ENCODE measurements around the gene NT5M.

The NT5M gene

GRCh38 chr17:17388657-17389496, 85.7 kb downstream of the NT5M start:
- in situ Hi-C loops (cut with MboI; ENCODE audit: low pct_unique_long_range_greater_than_20kb, low sequenced_read_pairs, unreplicated experiment), result no loop called here
- no peak for TF ChIP-seq CTCF (IDR thresholded peaks at IDR 0.05; ENCODE audit: extremely low read depth, insufficient read depth, missing control alignments)
- DNase-seq (ENCODE audit: low spot score), result no peak

GRCh38 chr17:17391668-17392370, 88.6 kb downstream of the NT5M start:
- in situ Hi-C loops (cut with MboI; ENCODE audit: low pct_unique_long_range_greater_than_20kb, low sequenced_read_pairs, unreplicated experiment), result no loop called here
- DNase-seq (ENCODE audit: low spot score), result no peak
- no peak for TF ChIP-seq CTCF (IDR thresholded peaks at IDR 0.05; ENCODE audit: extremely low read depth, insufficient read depth, missing control alignments)

DNA sequence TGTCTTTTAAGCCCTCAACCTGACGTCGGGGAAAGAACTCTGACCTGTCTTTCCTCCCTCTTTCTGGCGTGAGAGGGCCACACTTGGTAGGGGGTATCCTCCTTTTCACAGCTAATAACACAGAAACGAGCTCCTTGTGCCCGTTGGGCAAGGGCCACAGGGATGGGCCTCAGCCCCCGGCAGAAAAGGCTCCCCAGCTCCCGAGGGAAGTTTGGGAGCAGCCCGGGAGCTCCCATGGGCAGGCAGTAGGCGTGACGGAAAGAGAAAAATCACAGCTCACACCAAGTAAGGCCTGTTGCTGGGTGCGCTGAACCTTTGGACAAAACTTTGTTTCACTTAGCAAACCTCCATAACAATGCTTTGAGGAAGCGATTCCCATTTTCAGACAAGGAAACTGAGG, 90.8 kb downstream of the NT5M start:
- in situ Hi-C loops (cut with MboI; ENCODE audit: low pct_unique_long_range_greater_than_20kb, low sequenced_read_pairs, unreplicated experiment), result no loop called here
- no peak for TF ChIP-seq CTCF (IDR thresholded peaks at IDR 0.05; ENCODE audit: extremely low read depth, insufficient read depth, missing control alignments)
- DNase-seq (ENCODE audit: low spot score), result no peak

DNA sequence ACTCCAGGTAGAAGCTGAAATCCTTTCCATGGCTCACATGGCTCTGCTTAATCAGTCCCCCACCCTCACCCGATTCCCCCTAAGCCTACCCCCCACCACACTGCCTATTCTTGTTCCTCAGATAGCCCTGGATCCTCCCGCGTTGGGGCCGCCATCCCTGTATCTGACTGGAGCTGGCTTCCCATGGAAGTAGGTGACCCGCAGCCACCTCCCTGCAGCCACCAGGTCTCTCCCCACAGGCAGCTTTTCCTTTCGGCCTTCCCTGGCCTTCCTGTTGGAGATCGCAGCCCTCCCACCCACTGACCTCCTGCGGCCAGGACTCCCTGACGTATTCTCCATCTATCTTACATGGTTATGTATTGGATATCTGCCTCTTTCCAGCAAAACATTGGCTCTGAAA, 91.3 kb downstream of the NT5M start:
- in situ Hi-C loops (cut with MboI; ENCODE audit: low pct_unique_long_range_greater_than_20kb, low sequenced_read_pairs, unreplicated experiment), result no loop called here
- no peak for TF ChIP-seq CTCF (IDR thresholded peaks at IDR 0.05; ENCODE audit: extremely low read depth, insufficient read depth, missing control alignments)
- DNase-seq (ENCODE audit: low spot score), result no peak

DNA sequence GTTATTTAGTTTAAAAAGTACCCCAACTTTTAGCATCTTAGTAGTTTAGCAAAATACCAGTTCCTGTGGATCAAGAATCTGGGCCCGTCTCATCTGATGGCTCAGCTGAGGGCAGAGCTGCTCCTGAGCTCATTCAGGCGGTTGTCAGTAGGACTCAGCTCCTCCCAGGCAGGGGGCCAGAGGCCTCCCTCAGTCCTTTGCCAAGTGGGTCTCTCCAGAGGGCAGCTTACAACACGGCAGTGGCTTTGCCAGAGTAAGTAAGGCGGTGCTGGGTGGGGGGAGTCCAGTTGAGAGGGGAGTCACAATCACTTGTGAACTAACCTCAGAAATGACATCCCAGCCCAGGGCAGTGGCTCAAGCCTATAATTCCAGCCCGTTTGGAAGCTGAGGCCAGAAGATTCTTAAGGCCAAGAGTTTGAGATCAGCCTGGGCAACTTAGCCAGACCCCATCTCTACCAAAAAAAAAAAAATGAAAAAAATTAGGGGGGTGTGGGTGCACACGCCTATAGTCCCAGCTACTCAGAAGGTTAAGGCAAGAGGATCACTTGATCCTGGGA, 92.2 kb downstream of the NT5M start:
- in situ Hi-C loops (cut with MboI; ENCODE audit: low pct_unique_long_range_greater_than_20kb, low sequenced_read_pairs, unreplicated experiment), result no loop called here
- no peak for DNase-seq (ENCODE audit: low spot score)
- TF ChIP-seq CTCF (IDR thresholded peaks at IDR 0.05; ENCODE audit: extremely low read depth, insufficient read depth, missing control alignments), result no peak

DNA sequence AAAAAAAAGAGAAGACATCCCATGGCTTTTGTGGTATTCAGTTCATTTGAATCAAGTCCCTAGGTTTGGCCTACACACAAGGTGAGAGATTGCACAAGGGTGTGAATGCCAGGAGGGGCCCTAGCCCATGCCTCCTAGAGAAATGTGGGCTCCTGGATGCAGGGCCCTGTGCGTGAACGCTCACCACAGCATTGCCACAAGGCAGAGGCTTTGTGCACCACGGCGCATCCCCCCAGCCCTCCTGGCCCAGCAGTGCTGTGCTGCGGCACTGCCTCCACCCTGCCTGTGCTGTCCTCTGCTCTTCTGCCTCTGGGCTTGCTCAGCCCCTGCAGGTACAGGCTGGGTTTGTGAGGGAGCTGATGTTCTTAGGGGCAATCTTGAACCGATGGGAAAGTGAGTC, 92.7 kb downstream of the NT5M start:
- DNase-seq (ENCODE audit: low spot score), result no peak
- TF ChIP-seq CTCF (IDR thresholded peaks at IDR 0.05; ENCODE audit: extremely low read depth, insufficient read depth, missing control alignments), result no peak
- in situ Hi-C loops (cut with MboI; ENCODE audit: low pct_unique_long_range_greater_than_20kb, low sequenced_read_pairs, unreplicated experiment), result no loop called here

Data from GM13977 (cell line).